ENCODE data around the gene DHX9.

- TF ChIP-seq POLR2AphosphoS5 (IDR thresholded peaks at IDR 0.05; ENCODE audit: low read depth, low read length) (no peak), TAF1 (IDR thresholded peaks at IDR 0.05; ENCODE audit: borderline replicate concordance, insufficient read depth, low read length) (no peak), SIN3A (IDR thresholded peaks at IDR 0.05; ENCODE audit: borderline replicate concordance, insufficient read depth, low read length) (no peak), REST (IDR thresholded peaks at IDR 0.05; ENCODE audit: insufficient read depth in 1 of 2, low read depth in 2 of 2, low read length in 2 of 2) (no peak)
Measured at GRCh38 chr1:182834326-182834725, 4.8 kb upstream of the DHX9 start.
